PC-3 (cell line): Measurements from ENCODE around the gene GAL3ST1.

Experiments used
- EZH2phosphoT487 ChIP-seq: fragments of 300-600 bp; sonication (generic); IDR thresholded peaks from 2 replicates; pipeline ENCODE4 v1.6.1; 2018; ENCODE audit warnings: mild to moderate bottlenecking, antibody characterized with exemption, low read length, borderline replicate concordance
- TF ChIP-seq, protein P1 (sequence below): fragments of 300-600 bp; sonication (generic); conservative IDR thresholded peaks from 2 replicates; pipeline ENCODE4 v1.5.1; 2017; ENCODE audit warnings: antibody characterized with exemption, low read depth, mild to moderate bottlenecking, low read length

DNA sequence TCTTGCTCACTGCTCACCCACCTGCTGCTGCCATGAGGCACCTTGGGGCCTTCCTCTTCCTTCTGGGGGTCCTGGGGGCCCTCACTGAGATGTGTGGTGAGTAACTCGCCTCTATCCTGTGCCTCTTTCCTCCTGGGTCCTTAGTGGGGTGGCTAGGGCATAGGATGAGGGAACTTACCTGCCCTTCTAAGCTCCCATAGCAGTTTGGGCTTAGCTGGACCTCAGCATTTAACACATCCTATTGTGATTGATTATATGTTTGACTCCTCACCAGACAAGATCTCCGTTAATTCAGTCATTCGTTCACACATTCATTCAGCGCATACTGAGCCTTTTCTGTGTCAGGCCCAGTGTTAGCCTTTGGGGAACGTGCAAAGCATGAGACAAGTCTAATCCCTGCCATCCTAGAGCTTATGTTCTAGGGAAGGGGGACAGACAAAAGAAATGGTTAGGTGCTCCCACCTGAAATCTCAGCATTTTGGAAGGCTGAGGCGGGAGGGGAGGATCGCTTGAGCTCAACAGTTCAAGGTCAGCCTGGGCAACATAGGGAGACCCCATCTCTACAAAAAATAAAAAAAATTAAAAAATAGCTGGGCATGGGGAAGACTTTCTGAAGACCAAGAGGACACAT, 33.0 kb upstream of the GAL3ST1 start:
- TF ChIP-seq, protein P1, sequence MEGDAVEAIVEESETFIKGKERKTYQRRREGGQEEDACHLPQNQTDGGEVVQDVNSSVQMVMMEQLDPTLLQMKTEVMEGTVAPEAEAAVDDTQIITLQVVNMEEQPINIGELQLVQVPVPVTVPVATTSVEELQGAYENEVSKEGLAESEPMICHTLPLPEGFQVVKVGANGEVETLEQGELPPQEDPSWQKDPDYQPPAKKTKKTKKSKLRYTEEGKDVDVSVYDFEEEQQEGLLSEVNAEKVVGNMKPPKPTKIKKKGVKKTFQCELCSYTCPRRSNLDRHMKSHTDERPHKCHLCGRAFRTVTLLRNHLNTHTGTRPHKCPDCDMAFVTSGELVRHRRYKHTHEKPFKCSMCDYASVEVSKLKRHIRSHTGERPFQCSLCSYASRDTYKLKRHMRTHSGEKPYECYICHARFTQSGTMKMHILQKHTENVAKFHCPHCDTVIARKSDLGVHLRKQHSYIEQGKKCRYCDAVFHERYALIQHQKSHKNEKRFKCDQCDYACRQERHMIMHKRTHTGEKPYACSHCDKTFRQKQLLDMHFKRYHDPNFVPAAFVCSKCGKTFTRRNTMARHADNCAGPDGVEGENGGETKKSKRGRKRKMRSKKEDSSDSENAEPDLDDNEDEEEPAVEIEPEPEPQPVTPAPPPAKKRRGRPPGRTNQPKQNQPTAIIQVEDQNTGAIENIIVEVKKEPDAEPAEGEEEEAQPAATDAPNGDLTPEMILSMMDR: no peak
- no peak for TF ChIP-seq EZH2phosphoT487
